T-helper 1 cell treated with Interleukin-12 subunit alpha and Interleukin-12 subunit beta and Interleukin-4 antibody, amounts not matched to agents 30 μg/mL and 1 μg/mL, for 36 hours (primary cell): ENCODE measurements around the gene ABCD1.
"Not testable (repeated sequence)": the region's sequence is repeated elsewhere in the genome, so short reads cannot be mapped to it uniquely, and the experiment has no call there.

Experiments used
- H3K27ac Mint-ChIP-seq: one replicate; pipeline ENCODE4 v1.8.0; 2021; ENCODE audit warnings: mild to moderate bottlenecking, mixed read lengths
- H3K27me3 Mint-ChIP-seq: one replicate; pipeline ENCODE4 v1.8.0; 2021; ENCODE audit warnings: low read depth, mixed read lengths
- H3K36me3 Mint-ChIP-seq: one replicate; pipeline ENCODE4 v1.8.0; 2021; ENCODE audit warnings: low read depth, mixed read lengths
- H3K4me1 Mint-ChIP-seq: one replicate; pipeline ENCODE4 v1.8.0; 2021; ENCODE audit warnings: low read depth, mixed read lengths
- H3K4me3 Mint-ChIP-seq: one replicate; pipeline ENCODE4 v1.8.0; 2021; ENCODE audit warnings: mild to moderate bottlenecking, moderate library complexity, mixed read lengths
- H3K9me3 Mint-ChIP-seq: one replicate; pipeline ENCODE4 v1.8.0; 2021; ENCODE audit warnings: mixed read lengths

Gene ABCD1

GRCh38 chrX:153731845-153732215 lies 7.2 kb downstream of the ABCD1 start:
- H3K4me3 Mint-ChIP-seq = no peak overlapping the region
- H3K4me1 Mint-ChIP-seq = peaks cover 21% of the 10 kb centered on the region
- peaks cover 9% of the 10 kb centered on the region for H3K9me3 Mint-ChIP-seq
- H3K27ac Mint-ChIP-seq = peak overlapping the region; percentile 57
- peaks cover 33% of the 10 kb centered on the region for H3K36me3 Mint-ChIP-seq
- H3K27me3 Mint-ChIP-seq = no peaks in the 10 kb centered on the region

DNA sequence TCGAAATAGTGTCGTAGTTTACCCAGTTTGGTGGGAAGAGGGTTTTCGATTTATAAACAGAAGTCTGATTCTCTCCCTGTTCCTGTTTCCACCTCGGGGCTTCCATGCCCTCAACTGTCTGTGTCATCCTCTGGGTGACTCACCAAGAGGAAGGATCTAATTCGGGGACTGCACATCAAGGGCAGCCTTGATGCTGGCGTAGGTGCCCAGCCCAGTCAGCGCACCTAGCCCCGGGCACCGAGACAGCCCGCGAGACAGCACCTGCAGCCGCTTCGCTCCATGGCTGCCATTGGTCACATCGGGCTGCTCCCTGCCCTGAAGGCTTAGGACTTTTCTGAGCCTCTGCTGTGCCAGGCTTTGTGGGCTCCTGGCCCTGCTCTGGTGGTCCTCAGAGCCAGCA lies 7.7 kb downstream of the ABCD1 start:
- H3K9me3 Mint-ChIP-seq = peaks cover 9% of the 10 kb centered on the region
- H3K36me3 Mint-ChIP-seq = peaks cover 33% of the 10 kb centered on the region
- H3K27me3 Mint-ChIP-seq = no peaks in the 10 kb centered on the region
- H3K27ac Mint-ChIP-seq = no peak overlapping the region
- H3K4me1 Mint-ChIP-seq = peaks cover 20% of the 10 kb centered on the region
- no peak overlapping the region for H3K4me3 Mint-ChIP-seq

DNA sequence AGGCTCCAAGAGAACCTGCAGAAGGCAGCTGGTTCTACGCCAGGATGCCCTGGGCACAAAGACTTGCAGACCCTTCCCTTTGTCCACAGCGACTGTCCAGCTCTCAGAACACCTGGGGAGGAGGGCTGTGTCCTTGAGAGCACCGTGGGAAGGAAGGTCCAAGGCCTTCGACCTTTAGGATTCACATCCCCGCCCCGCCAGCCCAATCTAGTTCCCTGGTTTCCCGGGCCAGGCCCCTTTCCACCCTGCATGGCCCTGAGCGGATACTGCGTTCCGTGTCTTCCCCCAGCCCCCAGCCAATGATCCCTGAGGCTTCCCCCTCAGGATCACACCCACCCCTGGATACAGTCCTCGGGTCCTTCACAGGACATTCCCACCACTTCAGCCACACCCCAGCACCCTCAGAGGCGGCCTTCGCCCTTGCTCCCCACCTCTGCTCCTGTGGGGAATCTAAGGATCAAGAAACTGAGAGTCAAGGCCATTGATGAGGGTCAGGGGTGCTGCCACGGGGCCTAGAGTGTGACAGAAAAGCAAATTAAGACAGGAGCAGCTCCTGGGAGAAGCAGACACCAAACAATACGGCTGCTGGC lies 9.1 kb downstream of the ABCD1 start:
- Mint-ChIP-seq H3K36me3 (peaks cover 32% of the 10 kb centered on the region), H3K27me3 (no peaks in the 10 kb centered on the region), H3K27ac (no peak overlapping the region), H3K9me3 (peaks cover 9% of the 10 kb centered on the region), H3K4me3 (no peak overlapping the region), H3K4me1 (peaks cover 18% of the 10 kb centered on the region)

- Mint-ChIP-seq H3K27me3 (no peaks in the 10 kb centered on the region), H3K4me1 (peaks cover 21% of the 10 kb centered on the region), H3K9me3 (peaks cover 9% of the 10 kb centered on the region), H3K4me3 (no peak overlapping the region), H3K27ac (no peak overlapping the region), H3K36me3 (peaks cover 29% of the 10 kb centered on the region)
These were observed 10.2 kb downstream of the ABCD1 start for GRCh38 chrX:153734871-153735270.

GRCh38 chrX:153735274-153735673 lies 10.6 kb downstream of the ABCD1 start:
- peaks cover 9% of the 10 kb centered on the region for H3K9me3 Mint-ChIP-seq
- peaks cover 24% of the 10 kb centered on the region for H3K4me1 Mint-ChIP-seq
- peaks cover 30% of the 10 kb centered on the region for H3K36me3 Mint-ChIP-seq
- no peak overlapping the region for H3K27ac Mint-ChIP-seq
- H3K4me3 Mint-ChIP-seq = no peak overlapping the region
- no peaks in the 10 kb centered on the region for H3K27me3 Mint-ChIP-seq

DNA sequence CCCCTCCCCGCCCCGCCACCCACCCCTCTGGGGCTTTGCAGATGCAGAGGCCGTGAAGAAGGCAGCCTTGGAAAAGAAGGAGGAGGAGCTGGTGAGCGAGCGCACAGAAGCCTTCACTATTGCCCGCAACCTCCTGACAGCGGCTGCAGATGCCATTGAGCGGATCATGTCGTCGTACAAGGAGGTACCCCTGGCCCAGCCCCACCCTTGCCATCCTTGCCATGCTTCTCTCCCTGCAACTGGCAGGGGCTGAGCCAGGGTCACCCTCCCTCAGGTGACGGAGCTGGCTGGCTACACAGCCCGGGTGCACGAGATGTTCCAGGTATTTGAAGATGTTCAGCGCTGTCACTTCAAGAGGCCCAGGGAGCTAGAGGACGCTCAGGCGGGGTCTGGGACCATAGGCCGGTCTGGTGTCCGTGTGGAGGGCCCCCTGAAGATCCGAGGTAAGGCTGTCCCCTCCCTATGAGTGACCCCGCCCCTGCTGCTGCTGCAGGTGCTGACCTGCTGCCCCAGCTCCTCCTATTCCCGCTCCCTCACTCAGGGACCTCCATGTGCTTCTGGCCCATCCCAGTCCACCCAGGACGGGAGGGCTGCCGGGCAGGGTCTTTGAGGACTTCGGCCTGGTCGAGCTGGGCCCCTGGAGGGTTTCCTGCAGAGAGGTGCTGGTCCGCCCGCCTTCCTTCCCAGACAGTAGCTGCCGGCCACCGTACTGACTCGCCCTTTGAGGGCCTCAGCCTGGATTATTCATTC lies 11.6 kb downstream of the ABCD1 start:
- H3K9me3 Mint-ChIP-seq = peaks cover 8% of the 10 kb centered on the region
- H3K4me3 Mint-ChIP-seq = no peak overlapping the region
- no peaks in the 10 kb centered on the region for H3K27me3 Mint-ChIP-seq
- H3K36me3 Mint-ChIP-seq = peaks cover 28% of the 10 kb centered on the region
- peaks cover 25% of the 10 kb centered on the region for H3K4me1 Mint-ChIP-seq
- no peak overlapping the region for H3K27ac Mint-ChIP-seq

GRCh38 chrX:153736871-153737441 lies 12.3 kb downstream of the ABCD1 start:
- H3K27me3 Mint-ChIP-seq = no peaks in the 10 kb centered on the region
- H3K4me3 Mint-ChIP-seq = no peak overlapping the region
- H3K27ac Mint-ChIP-seq = no peak overlapping the region

DNA sequence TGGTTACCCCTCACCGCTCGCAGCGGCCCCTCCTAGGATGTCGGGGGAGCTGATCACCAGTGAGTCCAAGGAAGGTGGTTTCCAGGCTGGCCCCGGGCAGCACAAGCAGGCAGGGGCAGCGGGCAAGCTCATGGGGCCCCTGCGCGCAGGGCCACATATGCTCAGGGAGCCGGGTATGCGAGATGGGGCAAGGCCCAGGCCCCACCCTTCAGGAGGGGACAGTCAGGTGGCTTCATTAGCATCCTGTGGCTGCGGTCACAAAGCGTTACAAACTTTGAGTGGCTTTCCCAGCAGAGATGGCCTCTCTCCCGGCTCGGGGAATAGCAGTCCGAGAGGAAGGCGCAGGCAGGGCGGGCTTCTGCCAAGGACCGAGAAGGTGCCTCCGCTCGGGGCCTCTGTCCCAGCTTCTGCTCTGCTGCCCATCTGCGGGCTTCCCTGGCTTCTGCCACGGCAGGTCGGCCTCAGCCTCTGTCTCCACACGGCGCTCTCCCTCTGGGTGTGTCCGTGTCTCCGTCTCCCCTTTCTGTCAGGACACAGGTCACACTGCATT lies 13.5 kb downstream of the ABCD1 start:
- Mint-ChIP-seq H3K9me3 (no peaks in the 10 kb centered on the region), H3K36me3 (peaks cover 17% of the 10 kb centered on the region), H3K27ac (no peak overlapping the region), H3K4me1 (peaks cover 19% of the 10 kb centered on the region), H3K4me3 (no peak overlapping the region), H3K27me3 (no peaks in the 10 kb centered on the region)

More at GRCh38 chrX:153736871-153737441, 12.3 kb downstream of the ABCD1 start:
- Mint-ChIP-seq H3K4me1 (peaks cover 19% of the 10 kb centered on the region), H3K9me3 (peaks cover under 1% of the 10 kb centered on the region), H3K36me3 (peaks cover 22% of the 10 kb centered on the region)

DNA sequence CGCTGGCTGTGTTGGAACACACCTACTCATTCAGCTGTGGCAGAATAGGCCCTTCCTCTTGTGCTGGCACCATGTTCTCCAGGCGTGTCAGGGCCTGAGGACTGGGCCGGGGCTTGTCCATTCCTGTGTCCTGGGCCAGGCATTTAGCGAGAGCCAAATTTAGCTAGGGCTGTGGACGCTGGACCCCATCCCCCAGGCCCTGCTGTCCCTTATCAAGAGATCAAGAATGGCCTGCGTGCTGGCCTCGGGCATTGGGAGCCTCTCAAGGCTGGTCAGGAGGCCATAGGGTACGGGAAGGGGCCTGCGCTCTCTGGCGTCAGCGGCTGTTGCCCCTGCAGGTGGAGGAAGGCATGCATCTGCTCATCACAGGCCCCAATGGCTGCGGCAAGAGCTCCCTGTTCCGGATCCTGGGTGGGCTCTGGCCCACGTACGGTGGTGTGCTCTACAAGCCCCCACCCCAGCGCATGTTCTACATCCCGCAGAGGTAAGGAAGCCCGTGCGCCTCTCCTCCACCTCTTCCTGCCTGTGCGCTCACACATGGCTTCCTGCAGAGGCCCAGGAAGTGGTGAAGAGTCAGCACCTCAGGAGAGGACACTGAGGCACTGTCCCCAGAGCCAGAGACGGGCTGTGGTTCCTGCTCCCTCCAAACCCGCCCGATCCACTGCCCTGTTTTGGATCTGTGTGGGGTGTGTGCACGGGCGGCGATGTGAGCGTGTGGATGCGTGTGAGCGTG lies 15.3 kb downstream of the ABCD1 start:
- peaks cover 14% of the 10 kb centered on the region for H3K36me3 Mint-ChIP-seq

GRCh38 chrX:153740631-153741222 lies 16.1 kb downstream of the ABCD1 start:
- no peaks in the 10 kb centered on the region for H3K9me3 Mint-ChIP-seq
- peaks cover 15% of the 10 kb centered on the region for H3K4me1 Mint-ChIP-seq
- no peaks in the 10 kb centered on the region for H3K27me3 Mint-ChIP-seq
- H3K4me3 Mint-ChIP-seq = peak overlapping the region; percentile 80
- H3K27ac Mint-ChIP-seq = peak overlapping the region; percentile 85
- H3K36me3 Mint-ChIP-seq = peaks cover 7% of the 10 kb centered on the region

More for the DNA sequence above, 15.3 kb downstream of the ABCD1 start:
- H3K27ac Mint-ChIP-seq = peak overlapping the region; percentile 85
- peaks cover 19% of the 10 kb centered on the region for H3K4me1 Mint-ChIP-seq
- peak overlapping the region; percentile 80 for H3K4me3 Mint-ChIP-seq
- no peaks in the 10 kb centered on the region for H3K9me3 Mint-ChIP-seq
- H3K27me3 Mint-ChIP-seq = no peaks in the 10 kb centered on the region

- peak overlapping the region; percentile 45 for H3K27ac Mint-ChIP-seq
- H3K27me3 Mint-ChIP-seq = no peaks in the 10 kb centered on the region
- H3K36me3 Mint-ChIP-seq = peaks cover 7% of the 10 kb centered on the region
- H3K4me1 Mint-ChIP-seq = peaks cover 14% of the 10 kb centered on the region
- peak overlapping the region; percentile 80 for H3K4me3 Mint-ChIP-seq
- H3K9me3 Mint-ChIP-seq = no peaks in the 10 kb centered on the region
These were observed 16.8 kb downstream of the ABCD1 start for GRCh38 chrX:153741446-153741845.

GRCh38 chrX:153742111-153742510 lies 17.5 kb downstream of the ABCD1 start:
- not testable (repeated sequence) for H3K27ac Mint-ChIP-seq, H3K27me3 Mint-ChIP-seq, H3K4me3 Mint-ChIP-seq, H3K36me3 Mint-ChIP-seq, H3K9me3 Mint-ChIP-seq
- peaks cover 14% of the 10 kb centered on the region for H3K4me1 Mint-ChIP-seq

DNA sequence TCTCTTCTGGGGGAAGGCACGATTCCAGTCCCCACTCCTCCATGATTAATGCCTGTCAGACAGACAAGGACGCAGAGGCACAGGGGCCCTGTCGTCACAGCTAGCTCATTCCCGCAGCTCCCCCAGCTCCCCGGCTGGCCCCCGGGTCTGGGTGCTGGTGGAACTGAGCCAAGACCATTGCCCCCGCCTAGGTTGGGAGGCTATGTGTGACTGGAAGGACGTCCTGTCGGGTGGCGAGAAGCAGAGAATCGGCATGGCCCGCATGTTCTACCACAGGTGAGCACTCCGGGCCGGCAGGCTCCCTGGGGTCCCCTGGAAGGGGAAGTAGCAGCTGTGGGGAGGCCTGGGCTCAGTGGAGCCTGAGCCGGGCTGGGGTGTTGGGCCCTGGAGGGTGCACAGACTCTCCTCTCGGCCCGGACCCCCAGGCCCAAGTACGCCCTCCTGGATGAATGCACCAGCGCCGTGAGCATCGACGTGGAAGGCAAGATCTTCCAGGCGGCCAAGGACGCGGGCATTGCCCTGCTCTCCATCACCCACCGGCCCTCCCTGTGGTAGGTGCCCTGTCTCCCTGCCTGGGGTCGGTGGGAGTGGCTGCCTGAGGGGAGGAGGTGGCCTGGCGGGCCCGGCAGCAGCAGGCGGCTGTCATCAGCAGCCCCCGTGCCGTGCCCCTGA lies 18.3 kb downstream of the ABCD1 start:
- peaks cover 14% of the 10 kb centered on the region for H3K4me1 Mint-ChIP-seq
- not testable (repeated sequence) for H3K27ac Mint-ChIP-seq, H3K4me3 Mint-ChIP-seq, H3K36me3 Mint-ChIP-seq, H3K9me3 Mint-ChIP-seq, H3K27me3 Mint-ChIP-seq
